ENCODE results near the gene CCND1.
"Not testable (repeated sequence)": the region's sequence is repeated elsewhere in the genome, so short reads cannot be mapped to it uniquely, and the experiment has no call there.

CCND1 gene

GRCh38 chr11:69617682-69618081 lies 23.3 kb upstream of the CCND1 start:
- in situ Hi-C loops (cut with HindIII; ENCODE audit: low sequenced_read_pairs) = no loop called here

GRCh38 chr11:69618237-69618636 lies 22.7 kb upstream of the CCND1 start:
- in situ Hi-C loops (cut with HindIII; ENCODE audit: low sequenced_read_pairs) = no loop called here

GRCh38 chr11:69620683-69621290 lies 20.2 kb upstream of the CCND1 start:
- in situ Hi-C loops (cut with HindIII; ENCODE audit: low sequenced_read_pairs) = no loop called here

- in situ Hi-C loops (cut with HindIII; ENCODE audit: low sequenced_read_pairs) = not testable (repeated sequence)
These were observed 18.8 kb upstream of the CCND1 start for GRCh38 chr11:69622097-69622681.

GRCh38 chr11:69624293-69624692 lies 16.7 kb upstream of the CCND1 start:
- in situ Hi-C loops (cut with HindIII; ENCODE audit: low sequenced_read_pairs) = no loop called here

GRCh38 chr11:69625476-69625875 lies 15.5 kb upstream of the CCND1 start:
- in situ Hi-C loops (cut with HindIII; ENCODE audit: low sequenced_read_pairs) = no loop called here

- in situ Hi-C loops (cut with HindIII; ENCODE audit: low sequenced_read_pairs) = no loop called here
These were observed 13.4 kb upstream of the CCND1 start for GRCh38 chr11:69627551-69627950.

GRCh38 chr11:69630017-69630416 lies 10.9 kb upstream of the CCND1 start:
- in situ Hi-C loops (cut with HindIII; ENCODE audit: low sequenced_read_pairs) = no loop called here

- in situ Hi-C loops (cut with HindIII; ENCODE audit: low sequenced_read_pairs) = no loop called here
These were observed 10.5 kb upstream of the CCND1 start for GRCh38 chr11:69630424-69630823.

- in situ Hi-C loops (cut with HindIII; ENCODE audit: low sequenced_read_pairs) = no loop called here
These were observed 8.1 kb upstream of the CCND1 start for GRCh38 chr11:69632900-69633299.

GRCh38 chr11:69634069-69634468 lies 6.9 kb upstream of the CCND1 start:
- in situ Hi-C loops (cut with HindIII; ENCODE audit: low sequenced_read_pairs) = no loop called here

GRCh38 chr11:69634590-69634989 lies 6.4 kb upstream of the CCND1 start:
- in situ Hi-C loops (cut with HindIII; ENCODE audit: low sequenced_read_pairs) = no loop called here

GRCh38 chr11:69635195-69635594 lies 5.8 kb upstream of the CCND1 start:
- in situ Hi-C loops (cut with HindIII; ENCODE audit: low sequenced_read_pairs) = no loop called here

GRCh38 chr11:69635804-69636511 lies 5.0 kb upstream of the CCND1 start:
- in situ Hi-C loops (cut with HindIII; ENCODE audit: low sequenced_read_pairs) = no loop called here

GRCh38 chr11:69636512-69637197 lies 4.3 kb upstream of the CCND1 start:
- in situ Hi-C loops (cut with HindIII; ENCODE audit: low sequenced_read_pairs) = no loop called here

GRCh38 chr11:69637198-69637940 lies 3.6 kb upstream of the CCND1 start:
- in situ Hi-C loops (cut with HindIII; ENCODE audit: low sequenced_read_pairs) = no loop called here

GRCh38 chr11:69637941-69638871 lies 2.8 kb upstream of the CCND1 start:
- in situ Hi-C loops (cut with HindIII; ENCODE audit: low sequenced_read_pairs) = no loop called here

- in situ Hi-C loops (cut with HindIII; ENCODE audit: low sequenced_read_pairs) = no loop called here
These were observed 1.8 kb upstream of the CCND1 start for GRCh38 chr11:69638941-69639681.

- in situ Hi-C loops (cut with HindIII; ENCODE audit: low sequenced_read_pairs) = no loop called here
These were observed 1.1 kb upstream of the CCND1 start for GRCh38 chr11:69639831-69640230.
